AG09319 (cell line): ENCODE results near the gene DAPK2.

ENCODE experiments used
- DNase-seq: peaks from one replicate; pipeline ENCODE4 v3.0.0-alpha.2; 2010; ENCODE audit warnings: low read depth; ENCODE audit errors: extremely low read depth
- CTCF ChIP-seq: IDR thresholded peaks from 2 replicates; pipeline ENCODE4 v1.5.1; 2011; ENCODE audit warnings: low read depth, mild to moderate bottlenecking, inconsistent platforms, low read length, moderate library complexity

Gene DAPK2

GRCh38 chr15:63945007-63945788 lies 101.1 kb downstream of the DAPK2 start:
- TF ChIP-seq CTCF: peak; percentile 91
- DNase-seq: no peak

- TF ChIP-seq CTCF: no peak
- DNase-seq: no peak
These were observed 101.7 kb downstream of the DAPK2 start for GRCh38 chr15:63944681-63944955.

- DNase-seq: no peak
- no peak for TF ChIP-seq CTCF
These were observed 102.2 kb downstream of the DAPK2 start for GRCh38 chr15:63943829-63944680.

- TF ChIP-seq CTCF: no peak
- DNase-seq: no peak
These were observed 103.6 kb downstream of the DAPK2 start for GRCh38 chr15:63942486-63943365.

GRCh38 chr15:63941698-63942465 lies 104.4 kb downstream of the DAPK2 start:
- TF ChIP-seq CTCF: no peak

GRCh38 chr15:63940966-63941620 lies 105.2 kb downstream of the DAPK2 start:
- DNase-seq: no peak

More at GRCh38 chr15:63941698-63942465, 104.4 kb downstream of the DAPK2 start:
- DNase-seq: no peak

More at GRCh38 chr15:63940966-63941620, 105.2 kb downstream of the DAPK2 start:
- no peak for TF ChIP-seq CTCF
